Heart right ventricle (tissue), 16 donors: ENCODE data around the gene CELA3B. TPM values are rescaled to one million over a fixed set of nuclear protein-coding genes. Genes with fewer than 3 reads are reported as not detected.
"Not testable (repeated sequence)": the region's sequence is repeated elsewhere in the genome, so short reads cannot be mapped to it uniquely, and the experiment has no call there.

Experiments
- ATAC-seq, 8 donors: fragments of 200-7000 bp; cut with Tn5 transposase; one replicate each; pipeline ENCODE4 v1.9.1; 2020; ENCODE audit warnings: mild to moderate bottlenecking in 8 of 8, moderate library complexity in 8 of 8, moderate number of reproducible peaks in 1 of 8
- DNase-seq, 2 donors: peaks; one replicate each; pipeline ENCODE4 v3.0.0-alpha.2; 2020
- H3K27ac ChIP-seq, 10 donors: fragments of 200-600 bp; sonication (generic) in 2 of 10; one replicate each; pipeline versions ENCODE4 v1.5.0 to v1.8.0; 2020 to 2022; ENCODE audit warnings: mild to moderate bottlenecking in 3 of 10
- H3K27me3 ChIP-seq, 7 donors: fragments of 200-600 bp; one replicate each; pipeline ENCODE4 v1.8.0; 2021 to 2022; ENCODE audit warnings: mild to moderate bottlenecking in 2 of 7
- H3K36me3 ChIP-seq, 9 donors: fragments of 200-600 bp; sonication (generic) in 1 of 9; one replicate each; pipeline versions ENCODE4 v1.5.0 to v1.8.0; 2020 to 2022; ENCODE audit warnings: mild to moderate bottlenecking in 2 of 9
- H3K4me1 ChIP-seq, 9 donors: fragments of 200-600 bp; sonication (generic) in 1 of 9; one replicate each; pipeline versions ENCODE4 v1.5.0 to v1.8.0; 2020 to 2022; ENCODE audit warnings: mild to moderate bottlenecking in 4 of 9
- H3K4me3 ChIP-seq, 10 donors: fragments of 200-600 bp; sonication (generic) in 2 of 10; one replicate each; pipeline versions ENCODE4 v1.5.0 to v1.8.0; 2020 to 2022; ENCODE audit warnings: mild to moderate bottlenecking in 7 of 10, moderate library complexity in 2 of 10
- H3K9me3 ChIP-seq, 11 donors: fragments of 200-600 bp in 10 of 11; sonication (generic) in 2 of 11; one replicate each; pipeline versions ENCODE4 v1.5.0 to v1.8.0; 2013 to 2022; ENCODE audit warnings: mild to moderate bottlenecking in 2 of 11, control low read depth in 1 of 11, moderate library complexity in 1 of 11
- WGBS, 2 donors: extraction: QIAGEN DNeasy Blood & Tissue Kit; methylation state at CpG; one replicate each; pipeline ENCODE4 v1.1.7; 2013; ENCODE audit warnings: inconsistent platforms in 1 of 2; 5-methylcytosine and 5-hydroxymethylcytosine counted together
- intact Hi-C, 10 donors: fragments of 100-400 bp; cut with DNase I; formaldehyde crosslinking; loops; one replicate each; pipeline versions ENCODE4 v1.11.1 to v1.14.2; 2022
- polyA plus RNA-seq, 2 donors: library from polyadenylated mRNA; stranded (reverse); fragments of 200-250 nt; gene quantifications; one replicate each; pipeline ENCODE4 v1.2.3, GENCODE V29; 2013
- total RNA-seq, 10 donors: library from RNA; stranded (reverse); fragmentation: NEBNext Ultra II Directional in 3 of 10; extraction: Animal tissue kit (Norgen Biotek cat#: 25700) in 3 of 10; gene quantifications; one replicate each; pipeline versions ENCODE4 v1.2.1 to v1.2.4, GENCODE V29; 2021 to 2023
- TF ChIP-seq, protein P1 (sequence below), 9 donors: fragments of 200-600 bp; sonication (generic) in 2 of 9; IDR thresholded peaks; one replicate each; pipeline versions ENCODE4 v1.5.0 to v1.8.0; 2021 to 2022; ENCODE audit warnings: antibody characterized with exemption in 9 of 9, mild to moderate bottlenecking in 5 of 9, moderate library complexity in 1 of 9
- donor health status: Arrhythmogenic right ventricular cardiomyopathy.
- donor health status: ischemic (EF 13 %, LVEDD 7.1; RV severe dilation, severe dysfunction).
- donor health status: healthy with polysubstance abuse.
- donor health status: DM: no; HTN: yes; CAD: no.
- donor health status: DM: no; HTN: no; CAD: no.
- donor health status: ischemic (EF 25% LVEDD 6.9; RV normal size, moderate dysfunction).
- donor health status: ischemic (EF 25% LVEDD 5.7; RV mildly dilated, moderate dysfunction).
- donor health status: healthy.
- donor health status: DM: yes; HTN: yes; CAD: no.
- donor health status: Ischemic cardiomyopathy.
- donor health status: ischemic (EF 35%, LVEDD 5.7; RV mildly dilated, moderate dysfunction).
- donor health status: nonischemic (EF 11% LVEDD 7.7; RV severe dilation, severe dysfunction).
- donor health status: DM: yes; HTN: yes; CAD: no.
- donor health status: PGD.
- donor health status: ischemic (EF 29% LVEDD 5.4; RV normal size, mild dysfunction).
- donor health status: nonischemic (EF 23%, LVEDD 6.1; RV moderate dilation, normal function).

CELA3B gene
- total and polyA plus RNA-seq, 12 donors = 0.13 to 2.5 (median 1.3) TPM; not detected in 4

DNA sequence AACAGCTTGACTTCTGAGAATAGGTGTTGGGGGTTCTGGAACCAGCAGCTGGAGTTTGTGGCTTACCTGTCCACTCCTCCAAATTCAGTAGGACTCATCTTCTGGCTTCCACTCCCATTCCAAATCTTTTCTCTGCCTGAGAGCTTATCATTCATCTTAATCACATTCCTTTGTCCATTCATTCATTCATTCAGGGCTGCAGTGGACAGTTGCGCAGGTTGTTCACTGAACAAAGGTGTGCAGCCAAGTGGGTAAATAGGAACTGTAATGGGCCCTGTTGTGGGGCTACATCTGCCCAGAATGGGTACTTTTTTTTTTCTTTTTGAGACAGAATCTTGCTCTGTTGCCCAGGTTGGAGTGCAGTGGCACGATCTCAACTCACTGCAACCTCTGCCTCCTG, 36.3 kb upstream of the CELA3B start:
- intact Hi-C loops = no loop called here
- no peak overlapping the region for H3K4me3 ChIP-seq

DNA sequence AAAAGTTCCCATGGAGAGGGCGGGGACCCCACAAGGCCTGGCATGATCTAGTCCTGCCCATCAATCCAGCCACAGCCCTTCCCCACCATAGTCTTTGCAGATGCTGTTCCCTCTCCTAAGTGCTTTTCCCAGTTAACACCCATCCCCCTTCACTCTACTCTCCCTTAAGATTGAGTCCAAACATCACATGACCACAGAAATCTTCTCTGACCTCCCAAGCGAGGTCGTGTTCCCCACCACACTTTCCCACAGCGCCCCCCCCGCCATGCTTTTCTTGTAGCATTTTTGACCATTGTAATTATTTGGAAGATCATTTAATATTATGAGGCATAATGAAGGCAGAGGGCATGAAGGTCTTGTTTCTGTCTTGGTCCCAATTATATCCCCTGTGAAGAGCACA, 35.5 kb upstream of the CELA3B start:
- H3K9me3 ChIP-seq = no peaks in the 10 kb centered on the region
- H3K27me3 ChIP-seq = peaks cover 0 to 4% (median 0%) of the 10 kb centered on the region in 7 donors
- peak overlapping the region in 6 of 10 donors; percentile 64 to 86 (median 78) for H3K27ac ChIP-seq
- H3K36me3 ChIP-seq = no peaks in the 10 kb centered on the region
- intact Hi-C loops = no loop called here
- whole genome bisulfite sequencing, 2 donors = 85% methylated on average over 5 of the region's 5 CpGs
- no peak overlapping the region for H3K4me3 ChIP-seq
- ATAC-seq = no peak
- H3K4me1 ChIP-seq = peaks cover 13 to 74% (median 68%) of the 10 kb centered on the region in 9 donors
- peak in 1 of 2 donors; percentile 3 for DNase-seq
- TF ChIP-seq, protein P1, sequence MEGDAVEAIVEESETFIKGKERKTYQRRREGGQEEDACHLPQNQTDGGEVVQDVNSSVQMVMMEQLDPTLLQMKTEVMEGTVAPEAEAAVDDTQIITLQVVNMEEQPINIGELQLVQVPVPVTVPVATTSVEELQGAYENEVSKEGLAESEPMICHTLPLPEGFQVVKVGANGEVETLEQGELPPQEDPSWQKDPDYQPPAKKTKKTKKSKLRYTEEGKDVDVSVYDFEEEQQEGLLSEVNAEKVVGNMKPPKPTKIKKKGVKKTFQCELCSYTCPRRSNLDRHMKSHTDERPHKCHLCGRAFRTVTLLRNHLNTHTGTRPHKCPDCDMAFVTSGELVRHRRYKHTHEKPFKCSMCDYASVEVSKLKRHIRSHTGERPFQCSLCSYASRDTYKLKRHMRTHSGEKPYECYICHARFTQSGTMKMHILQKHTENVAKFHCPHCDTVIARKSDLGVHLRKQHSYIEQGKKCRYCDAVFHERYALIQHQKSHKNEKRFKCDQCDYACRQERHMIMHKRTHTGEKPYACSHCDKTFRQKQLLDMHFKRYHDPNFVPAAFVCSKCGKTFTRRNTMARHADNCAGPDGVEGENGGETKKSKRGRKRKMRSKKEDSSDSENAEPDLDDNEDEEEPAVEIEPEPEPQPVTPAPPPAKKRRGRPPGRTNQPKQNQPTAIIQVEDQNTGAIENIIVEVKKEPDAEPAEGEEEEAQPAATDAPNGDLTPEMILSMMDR (IDR thresholded peaks at IDR 0.05) = no peak

More for the DNA sequence above, 36.3 kb upstream of the CELA3B start:
- DNase-seq (no peak), ATAC-seq (no peak)
- Histone ChIP-seq H3K36me3 (no peaks in the 10 kb centered on the region), H3K4me1 (peaks cover 13 to 83% (median 66%) of the 10 kb centered on the region in 9 donors), H3K27me3 (peaks cover 0 to 9% (median 0%) of the 10 kb centered on the region in 7 donors), H3K27ac (peak overlapping the region in 9 of 10 donors; percentile 75 to 87 (median 83)), H3K9me3 (no peaks in the 10 kb centered on the region)
- 98 to 100% methylated on average over 2 of the region's 2 CpGs for WGBS, 2 donors
- TF ChIP-seq, protein P1 (IDR thresholded peaks at IDR 0.05) = no peak

GRCh38 chr1:21942464-21942863, 34.4 kb upstream of the CELA3B start:
- Histone ChIP-seq H3K9me3 (no peaks in the 10 kb centered on the region), H3K4me1 (peaks cover 13 to 82% (median 76%) of the 10 kb centered on the region in 9 donors), H3K27ac (peak overlapping the region in 9 of 10 donors; percentile 64 to 86 (median 76)), H3K4me3 (no peak overlapping the region), H3K27me3 (no peaks in the 10 kb centered on the region), H3K36me3 (no peaks in the 10 kb centered on the region)
- DNase-seq = no peak
- intact Hi-C loops = no loop called here
- 77 to 80% methylated on average over 10 of the region's 10 CpGs for WGBS, 2 donors
- TF ChIP-seq, protein P1 (IDR thresholded peaks at IDR 0.05) = no peak
- no peak for ATAC-seq

DNA sequence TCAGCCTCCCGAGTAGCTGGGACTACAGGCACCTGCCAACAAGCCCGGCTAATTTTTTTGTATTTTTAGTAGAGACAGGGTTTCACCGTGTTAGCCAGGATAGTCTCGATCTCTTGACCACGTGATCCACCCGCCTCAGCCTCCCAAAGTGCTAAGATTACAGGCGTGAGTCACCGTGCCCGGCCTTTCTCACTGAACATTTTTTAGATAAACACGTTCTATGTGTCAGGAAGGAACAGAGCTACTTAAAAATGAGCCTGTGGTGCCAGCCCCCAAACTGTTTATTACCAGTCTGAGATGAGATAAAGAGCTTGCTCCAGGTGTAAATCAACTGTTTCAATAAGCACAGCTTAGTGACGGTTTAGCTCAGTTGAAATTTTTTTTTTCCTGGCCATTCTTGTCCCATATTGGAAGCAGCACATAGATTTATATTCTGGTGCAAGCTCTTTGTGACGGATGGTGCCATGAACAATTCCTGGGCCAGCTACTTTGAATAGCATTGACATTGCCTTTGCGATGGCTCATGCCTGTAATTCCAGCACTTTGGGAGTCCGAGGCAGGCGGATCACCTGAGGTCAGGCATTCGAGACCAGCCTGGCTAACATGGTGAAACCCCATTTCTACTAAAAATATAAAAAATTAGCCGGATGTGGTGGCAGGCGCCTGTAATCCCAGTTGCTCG, 33.7 kb upstream of the CELA3B start:
- not testable (repeated sequence) for H3K27me3 ChIP-seq, DNase-seq, H3K9me3 ChIP-seq, H3K36me3 ChIP-seq, H3K4me3 ChIP-seq
- peaks cover 8 to 76% (median 71%) of the 10 kb centered on the region in 9 donors for H3K4me1 ChIP-seq
- peak overlapping the region in 9 of 10 donors; percentile 64 to 86 (median 76) for H3K27ac ChIP-seq
- WGBS, 2 donors = 55 to 57% methylated on average over 19 of the region's 19 CpGs
- intact Hi-C loops = loop anchor here in 1 of 10 donors (1.0 kb wide), 1 partner anchor 32 kb away; no protein-coding TSS in a partner anchor
- ATAC-seq = peak in 5 of 8 donors; percentile 24 to 48 (median 40)

- no peak for ATAC-seq
- H3K27ac ChIP-seq = peak overlapping the region in 9 of 10 donors; percentile 64 to 86 (median 76)
- DNase-seq = no peak
- H3K9me3 ChIP-seq = no peaks in the 10 kb centered on the region
- H3K4me1 ChIP-seq = peaks cover 0 to 60% (median 57%) of the 10 kb centered on the region in 9 donors
- intact Hi-C loops = no loop called here
- no peaks in the 10 kb centered on the region for H3K36me3 ChIP-seq
- no peaks in the 10 kb centered on the region for H3K27me3 ChIP-seq
- TF ChIP-seq, protein P1 (IDR thresholded peaks at IDR 0.05) = no peak
- WGBS, 2 donors = 58 to 65% methylated on average over 3 of the region's 3 CpGs
- no peak overlapping the region for H3K4me3 ChIP-seq
Measured at GRCh38 chr1:21944733-21945073, 32.1 kb upstream of the CELA3B start.
